Kidney epithelial cell (primary cell): Measurements from ENCODE around the gene ACKR2. TPM values are rescaled to one million over a fixed set of nuclear protein-coding genes. Genes with fewer than 3 reads are reported as not detected.

Experiments
- DNase-seq: peaks from one replicate; pipeline ENCODE4 v3.0.0-alpha.2; 2010; ENCODE audit warnings: low read depth
- H3K27me3 ChIP-seq: 2 replicates; pipeline ENCODE4 v1.6.0; 2011; ENCODE audit warnings: low read length; ENCODE audit not compliant: control insufficient read depth, insufficient read depth
- H3K36me3 ChIP-seq: 2 replicates; pipeline ENCODE4 v1.5.1; 2011; ENCODE audit warnings: low read length; ENCODE audit not compliant: control insufficient read depth, insufficient read depth
- H3K4me3 ChIP-seq: 2 replicates; pipeline ENCODE4 v1.5.1; 2011; ENCODE audit warnings: low read depth, mild to moderate bottlenecking, control low read depth, low read length
- total RNA-seq: library from RNA; depleted of rRNA; stranded (reverse); fragments of >200 nt; gene quantifications from 2 replicates; pipeline ENCODE4 v1.2.3, GENCODE V29; 2015
- TF ChIP-seq, protein P1 (sequence below): IDR thresholded peaks from 2 replicates; pipeline ENCODE4 v1.5.1; 2011; ENCODE audit warnings: mild to moderate bottlenecking, moderate library complexity, low read length, control low read depth, inconsistent platforms; ENCODE audit not compliant: insufficient read depth, poor library complexity, severe bottlenecking

Gene ACKR2
- total RNA-seq, 1 donor from 2014 or later = 6.2 TPM

DNA sequence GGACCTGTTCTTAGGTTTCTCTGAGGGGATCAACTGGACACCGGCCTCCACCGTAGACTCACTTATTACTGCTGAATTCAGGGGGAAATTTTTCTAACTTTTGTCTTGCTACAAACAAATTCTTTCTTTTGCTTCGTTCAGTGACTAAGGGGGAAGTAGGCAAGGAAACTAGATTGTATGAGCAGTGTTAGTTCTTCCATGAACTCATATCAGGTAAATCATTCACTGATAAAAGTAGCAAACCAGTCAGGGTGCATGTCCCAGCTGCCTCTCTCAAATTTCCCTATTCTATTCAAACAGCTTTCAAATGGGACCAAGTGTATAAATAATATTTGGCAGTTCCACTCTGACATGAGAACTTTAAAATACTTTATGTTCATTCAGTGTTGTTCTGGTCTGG, 28.8 kb upstream of the ACKR2 start:
- TF ChIP-seq, protein P1, sequence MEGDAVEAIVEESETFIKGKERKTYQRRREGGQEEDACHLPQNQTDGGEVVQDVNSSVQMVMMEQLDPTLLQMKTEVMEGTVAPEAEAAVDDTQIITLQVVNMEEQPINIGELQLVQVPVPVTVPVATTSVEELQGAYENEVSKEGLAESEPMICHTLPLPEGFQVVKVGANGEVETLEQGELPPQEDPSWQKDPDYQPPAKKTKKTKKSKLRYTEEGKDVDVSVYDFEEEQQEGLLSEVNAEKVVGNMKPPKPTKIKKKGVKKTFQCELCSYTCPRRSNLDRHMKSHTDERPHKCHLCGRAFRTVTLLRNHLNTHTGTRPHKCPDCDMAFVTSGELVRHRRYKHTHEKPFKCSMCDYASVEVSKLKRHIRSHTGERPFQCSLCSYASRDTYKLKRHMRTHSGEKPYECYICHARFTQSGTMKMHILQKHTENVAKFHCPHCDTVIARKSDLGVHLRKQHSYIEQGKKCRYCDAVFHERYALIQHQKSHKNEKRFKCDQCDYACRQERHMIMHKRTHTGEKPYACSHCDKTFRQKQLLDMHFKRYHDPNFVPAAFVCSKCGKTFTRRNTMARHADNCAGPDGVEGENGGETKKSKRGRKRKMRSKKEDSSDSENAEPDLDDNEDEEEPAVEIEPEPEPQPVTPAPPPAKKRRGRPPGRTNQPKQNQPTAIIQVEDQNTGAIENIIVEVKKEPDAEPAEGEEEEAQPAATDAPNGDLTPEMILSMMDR = no peak
- H3K4me3 ChIP-seq = no peak overlapping the region
- no peaks in the 10 kb centered on the region for H3K36me3 ChIP-seq
- DNase-seq = no peak
- H3K27me3 ChIP-seq = no peaks in the 10 kb centered on the region

DNA sequence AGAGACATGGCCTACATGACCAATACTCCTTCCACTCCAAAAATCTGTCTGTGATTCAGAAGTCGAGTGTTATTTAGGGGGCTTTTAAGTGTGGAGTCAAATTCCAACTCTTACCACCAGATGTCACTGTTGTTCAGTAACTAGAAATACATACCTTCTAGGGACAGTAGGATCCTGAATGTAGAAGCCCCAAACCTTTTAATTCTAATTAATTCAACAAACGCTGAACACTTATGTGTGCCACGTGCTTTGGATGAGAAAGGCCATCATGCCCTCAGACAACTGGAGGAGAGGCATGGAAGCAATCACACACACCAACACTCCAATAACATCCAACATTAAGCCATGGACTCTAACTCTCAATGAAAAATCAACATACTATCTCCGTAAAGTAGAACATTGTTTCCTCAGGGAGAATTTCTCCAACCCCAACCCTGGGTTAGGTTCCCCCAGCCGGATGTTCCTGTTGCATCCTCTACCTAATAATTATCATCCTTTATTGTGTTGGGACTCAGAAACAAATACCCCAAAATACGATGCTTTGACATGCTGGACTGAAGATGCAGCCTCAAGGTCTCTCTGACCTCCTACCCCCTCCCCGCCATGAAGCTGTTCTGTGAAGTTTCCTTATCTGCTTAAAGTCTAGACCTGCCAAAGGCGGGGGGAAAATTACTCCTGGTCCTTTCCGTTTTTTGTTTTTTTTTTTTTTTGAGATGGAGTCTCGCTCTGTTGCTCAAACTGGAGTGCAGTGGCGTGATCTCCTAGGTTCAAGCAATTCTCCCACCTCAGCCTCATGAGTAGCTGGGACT, 28.1 kb upstream of the ACKR2 start:
- Histone ChIP-seq H3K36me3 (no peaks in the 10 kb centered on the region), H3K27me3 (no peaks in the 10 kb centered on the region)
- DNase-seq = no peak

DNA sequence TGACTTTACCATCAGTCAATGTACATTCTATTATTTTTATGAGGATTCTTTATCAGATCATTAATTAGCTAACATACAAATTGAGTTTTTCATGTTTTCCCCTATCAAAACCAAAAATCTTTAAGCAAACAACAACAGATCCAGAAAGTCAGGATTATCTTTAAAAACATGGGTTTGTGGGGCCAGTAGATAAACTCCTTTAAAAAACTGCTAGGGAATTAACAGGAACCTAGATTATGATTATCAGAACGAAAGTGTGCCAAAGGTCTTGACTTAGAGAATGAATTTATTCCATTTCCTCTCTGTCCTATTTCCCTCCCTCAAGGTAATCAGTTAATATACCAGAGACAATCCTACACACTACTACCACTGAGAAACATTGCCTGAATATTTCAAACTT, 23.0 kb upstream of the ACKR2 start:
- no peak for DNase-seq
- Histone ChIP-seq H3K4me3 (no peak overlapping the region), H3K27me3 (no peaks in the 10 kb centered on the region), H3K36me3 (no peaks in the 10 kb centered on the region)
- TF ChIP-seq, protein P1 = no peak

More for the DNA sequence above, 28.1 kb upstream of the ACKR2 start:
- no peak overlapping the region for H3K4me3 ChIP-seq
- TF ChIP-seq, protein P1 = peak; percentile 62

DNA sequence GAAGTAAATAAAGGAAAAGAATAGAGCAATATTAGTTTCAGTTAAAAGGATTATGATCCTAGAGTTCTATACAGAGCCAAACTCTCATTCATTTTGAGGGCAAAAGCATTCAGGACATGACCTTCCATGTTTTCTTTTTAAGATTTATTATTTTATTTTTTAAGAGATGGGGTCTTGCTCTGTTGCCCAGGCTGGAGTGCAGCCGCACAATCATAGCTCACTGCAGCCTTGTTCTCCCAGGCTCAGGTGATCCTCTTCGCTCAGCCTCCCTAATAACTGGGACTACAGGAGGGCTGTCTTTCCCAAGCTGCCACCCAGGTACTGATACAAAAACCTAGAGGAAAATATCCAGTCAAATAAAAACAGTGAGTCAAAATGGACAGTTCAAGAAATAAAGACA, 22.6 kb upstream of the ACKR2 start:
- Histone ChIP-seq H3K36me3 (no peaks in the 10 kb centered on the region), H3K27me3 (no peaks in the 10 kb centered on the region), H3K4me3 (no peak overlapping the region)
- DNase-seq = no peak
- TF ChIP-seq, protein P1 = no peak

DNA sequence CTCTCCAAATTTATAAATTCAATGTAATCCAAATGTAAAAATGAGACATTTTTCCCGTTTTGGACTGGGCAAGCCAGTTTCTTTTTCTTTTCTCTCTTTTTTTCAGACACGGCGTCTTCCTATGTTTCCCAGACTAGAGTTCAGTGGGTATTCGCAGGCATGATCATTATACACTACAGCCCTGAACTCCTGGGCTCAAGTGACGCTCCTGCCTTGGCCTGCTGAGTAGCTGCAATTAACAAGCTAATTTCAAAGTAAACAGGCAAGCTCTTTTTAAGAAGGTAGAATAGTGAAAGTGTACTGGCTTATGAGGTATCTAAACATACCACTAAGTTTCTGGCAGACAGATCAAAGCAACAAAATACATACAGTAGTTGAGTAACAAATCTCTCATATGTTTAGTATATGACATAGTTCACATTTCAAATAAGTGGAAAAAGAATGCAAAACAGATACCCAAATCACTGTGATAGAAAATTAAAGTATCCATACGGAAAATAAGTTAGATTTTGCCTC, 18.5 kb upstream of the ACKR2 start:
- H3K4me3 ChIP-seq = no peak overlapping the region
- TF ChIP-seq, protein P1 = no peak
- no peak for DNase-seq
- H3K36me3 ChIP-seq = no peaks in the 10 kb centered on the region
- no peaks in the 10 kb centered on the region for H3K27me3 ChIP-seq
